Mesothelial cell of epicardium (in vitro differentiated cells): Measurements from ENCODE around the gene TNNI3K. TPM values are rescaled to one million over a fixed set of nuclear protein-coding genes. Genes with fewer than 3 reads are reported as not detected.

ENCODE experiments used
- DNase-seq, 2 experiments: peaks; one replicate each; pipeline ENCODE4 v3.0.0; 2021; ENCODE audit warnings: low spot score in 2 of 2; ENCODE audit not compliant: unreplicated experiment in 2 of 2
- H3K27ac Mint-ChIP-seq: 2 replicates; pipeline ENCODE4 v1.8.0; 2021; ENCODE audit warnings: mixed read lengths
- H3K27me3 Mint-ChIP-seq: 2 replicates; pipeline ENCODE4 v1.8.0; 2021; ENCODE audit warnings: low read depth, mixed read lengths
- H3K36me3 Mint-ChIP-seq: 2 replicates; pipeline ENCODE4 v1.8.0; 2021; ENCODE audit warnings: mixed read lengths
- H3K4me1 Mint-ChIP-seq: 2 replicates; pipeline ENCODE4 v1.8.0; 2021; ENCODE audit warnings: mixed read lengths
- H3K4me3 Mint-ChIP-seq: 2 replicates; pipeline ENCODE4 v1.8.0; 2021; ENCODE audit warnings: mild to moderate bottlenecking, moderate library complexity, mixed read lengths
- H3K9me3 Mint-ChIP-seq: 2 replicates; pipeline ENCODE4 v1.8.0; 2021; ENCODE audit warnings: mixed read lengths
- CTCF ChIP-seq: fragments of 200-600 bp; sonication (generic); IDR thresholded peaks from one replicate; pipeline ENCODE4 v1.5.0; 2021; ENCODE audit warnings: antibody characterized with exemption; ENCODE audit not compliant: unreplicated experiment
- total RNA-seq: library from RNA; stranded (reverse); gene quantifications from 3 replicates; pipeline ENCODE4 v1.2.1, GENCODE V29; 2021

Gene TNNI3K
- total RNA-seq, 1 donor from 2014 or later: 1.5 TPM

- H3K9me3 Mint-ChIP-seq: peaks cover 5% of the 10 kb centered on the region
- H3K36me3 Mint-ChIP-seq: no peaks in the 10 kb centered on the region
- no peak overlapping the region for H3K4me3 Mint-ChIP-seq
- TF ChIP-seq CTCF: no peak
- no peaks in the 10 kb centered on the region for H3K27me3 Mint-ChIP-seq
- no peaks in the 10 kb centered on the region for H3K4me1 Mint-ChIP-seq
- no peak overlapping the region for H3K27ac Mint-ChIP-seq
- no peak for DNase-seq
Observed at GRCh38 chr1:74453277-74453676, 218.1 kb downstream of the TNNI3K start.

- no peak for TF ChIP-seq CTCF
- DNase-seq: no peak
- H3K9me3 Mint-ChIP-seq: peaks cover 2% of the 10 kb centered on the region
- H3K27me3 Mint-ChIP-seq: peaks cover 3% of the 10 kb centered on the region
- H3K27ac Mint-ChIP-seq: no peak overlapping the region
- no peak overlapping the region for H3K4me3 Mint-ChIP-seq
- no peaks in the 10 kb centered on the region for H3K36me3 Mint-ChIP-seq
- no peaks in the 10 kb centered on the region for H3K4me1 Mint-ChIP-seq
Observed at GRCh38 chr1:74455390-74455789, 220.2 kb downstream of the TNNI3K start.

GRCh38 chr1:74457253-74457652 is 222.1 kb downstream of the TNNI3K start:
- Mint-ChIP-seq H3K9me3 (no peaks in the 10 kb centered on the region), H3K4me1 (no peaks in the 10 kb centered on the region), H3K36me3 (no peaks in the 10 kb centered on the region), H3K27ac (no peak overlapping the region), H3K4me3 (no peak overlapping the region), H3K27me3 (peaks cover 3% of the 10 kb centered on the region)
- TF ChIP-seq CTCF: no peak
- DNase-seq: no peak

- Mint-ChIP-seq H3K36me3 (no peaks in the 10 kb centered on the region), H3K4me1 (peaks cover 2% of the 10 kb centered on the region), H3K4me3 (no peak overlapping the region), H3K9me3 (no peaks in the 10 kb centered on the region), H3K27me3 (peaks cover 9% of the 10 kb centered on the region), H3K27ac (no peak overlapping the region)
- DNase-seq: no peak
- no peak for TF ChIP-seq CTCF
Observed at GRCh38 chr1:74463333-74463988, 228.3 kb downstream of the TNNI3K start.

GRCh38 chr1:74464037-74464436 is 228.8 kb downstream of the TNNI3K start:
- Mint-ChIP-seq H3K4me3 (no peak overlapping the region), H3K27ac (no peak overlapping the region), H3K27me3 (peaks cover 6% of the 10 kb centered on the region), H3K9me3 (no peaks in the 10 kb centered on the region), H3K4me1 (peaks cover 2% of the 10 kb centered on the region), H3K36me3 (no peaks in the 10 kb centered on the region)
- no peak for TF ChIP-seq CTCF
- no peak for DNase-seq
